ENCODE results near the gene SAMMSON. TPM values are rescaled to one million over a fixed set of nuclear protein-coding genes. Genes with fewer than 3 reads are reported as not detected.

Gene SAMMSON
- total and polyA plus RNA-seq, 7 donors, result 0.04 to 0.82 (median 0.60) TPM; not detected in 4

GRCh38 chr3:69983546-69984265 lies 15.8 kb upstream of the SAMMSON start:
- Histone ChIP-seq H3K36me3 (no peaks in the 10 kb centered on the region), H3K27me3 (no peaks in the 10 kb centered on the region), H3K9me3 (no peaks in the 10 kb centered on the region), H3K4me3 (no peak overlapping the region), H3K27ac (no peak overlapping the region), H3K4me1 (no peaks in the 10 kb centered on the region)
- no peak for DNase-seq
- TF ChIP-seq POLR2A (IDR thresholded peaks at IDR 0.05) (no peak), CTCF (IDR thresholded peaks at IDR 0.05) (no peak), EP300 (IDR thresholded peaks at IDR 0.05) (no peak), POLR2AphosphoS5 (IDR thresholded peaks at IDR 0.05) (no peak)
- intact Hi-C loops (cut with DNase I), result no loop called here
- WGBS, 2 donors, result 90 to 91% methylated on average over 5 of the region's 5 CpGs

GRCh38 chr3:69985266-69985665 lies 14.3 kb upstream of the SAMMSON start:
- no peak for DNase-seq
- H3K4me1 ChIP-seq, result no peaks in the 10 kb centered on the region
- no peak for TF ChIP-seq POLR2AphosphoS5 (IDR thresholded peaks at IDR 0.05)
- no peak for TF ChIP-seq EP300 (IDR thresholded peaks at IDR 0.05)
- H3K27me3 ChIP-seq, result no peaks in the 10 kb centered on the region
- H3K4me3 ChIP-seq, result no peak overlapping the region
- 43 to 82% methylated on average over 4 of the region's 4 CpGs for WGBS, 2 donors
- intact Hi-C loops (cut with DNase I), result no loop called here
- H3K27ac ChIP-seq, result no peak overlapping the region
- H3K9me3 ChIP-seq, result no peaks in the 10 kb centered on the region
- no peaks in the 10 kb centered on the region for H3K36me3 ChIP-seq

GRCh38 chr3:69986419-69986818 lies 13.1 kb upstream of the SAMMSON start:
- H3K27me3 ChIP-seq, result no peaks in the 10 kb centered on the region
- no peak overlapping the region for H3K4me3 ChIP-seq
- no peak for TF ChIP-seq POLR2AphosphoS5 (IDR thresholded peaks at IDR 0.05)
- no peak for TF ChIP-seq EP300 (IDR thresholded peaks at IDR 0.05)
- intact Hi-C loops (cut with DNase I), result no loop called here
- no peak for DNase-seq
- no peaks in the 10 kb centered on the region for H3K4me1 ChIP-seq
- H3K27ac ChIP-seq, result no peak overlapping the region
- no peaks in the 10 kb centered on the region for H3K9me3 ChIP-seq
- no peaks in the 10 kb centered on the region for H3K36me3 ChIP-seq
- 78 to 85% methylated on average over 6 of the region's 6 CpGs for WGBS, 2 donors

GRCh38 chr3:69987833-69988232 lies 11.7 kb upstream of the SAMMSON start:
- H3K27ac ChIP-seq, result no peak overlapping the region
- H3K4me1 ChIP-seq, result no peaks in the 10 kb centered on the region
- no peak overlapping the region for H3K4me3 ChIP-seq
- no peaks in the 10 kb centered on the region for H3K36me3 ChIP-seq
- intact Hi-C loops (cut with DNase I), result no loop called here
- WGBS, 2 donors, result 89 to 91% methylated on average over 6 of the region's 6 CpGs
- no peaks in the 10 kb centered on the region for H3K27me3 ChIP-seq
- no peaks in the 10 kb centered on the region for H3K9me3 ChIP-seq
- DNase-seq, result no peak
- TF ChIP-seq POLR2A (IDR thresholded peaks at IDR 0.05), result no peak

- no peaks in the 10 kb centered on the region for H3K36me3 ChIP-seq
- WGBS, 2 donors, result 83 to 88% methylated on average over 4 of the region's 4 CpGs
- DNase-seq, result no peak
- peaks cover 0 to 18% (median 16%) of the 10 kb centered on the region in 4 donors for H3K4me1 ChIP-seq
- no peaks in the 10 kb centered on the region for H3K27me3 ChIP-seq
- intact Hi-C loops (cut with DNase I), result no loop called here
- no peak overlapping the region for H3K27ac ChIP-seq
- no peaks in the 10 kb centered on the region for H3K9me3 ChIP-seq
- TF ChIP-seq EP300 (IDR thresholded peaks at IDR 0.05) (no peak), POLR2A (IDR thresholded peaks at IDR 0.05) (no peak), CTCF (IDR thresholded peaks at IDR 0.05) (no peak), POLR2AphosphoS5 (IDR thresholded peaks at IDR 0.05) (no peak)
- no peak overlapping the region for H3K4me3 ChIP-seq
These were observed 5.8 kb upstream of the SAMMSON start for GRCh38 chr3:69993757-69994156.

- Histone ChIP-seq H3K4me3 (no peak overlapping the region), H3K27me3 (no peaks in the 10 kb centered on the region), H3K9me3 (no peaks in the 10 kb centered on the region), H3K36me3 (no peaks in the 10 kb centered on the region), H3K4me1 (peaks cover 0 to 29% (median 20%) of the 10 kb centered on the region in 4 donors), H3K27ac (no peak overlapping the region)
- intact Hi-C loops (cut with DNase I), result no loop called here
- TF ChIP-seq POLR2A (IDR thresholded peaks at IDR 0.05) (no peak), POLR2AphosphoS5 (IDR thresholded peaks at IDR 0.05) (no peak), CTCF (IDR thresholded peaks at IDR 0.05) (no peak), EP300 (IDR thresholded peaks at IDR 0.05) (no peak)
- whole genome bisulfite sequencing, 2 donors, result 60 to 70% methylated on average over 3 of the region's 3 CpGs
- DNase-seq, result no peak
These were observed 4.6 kb upstream of the SAMMSON start for GRCh38 chr3:69994919-69995318.
